ENCODE measurements around the gene APLP2. TPM values are rescaled to one million over a fixed set of nuclear protein-coding genes. Genes with fewer than 3 reads are reported as not detected.
A peak's percentile ranks its signal among the peaks of the same experiment; 100 is the strongest.

Gene APLP2
- total RNA-seq, 6 donors from 2014 or later = 249 to 939 (median 653) TPM

DNA sequence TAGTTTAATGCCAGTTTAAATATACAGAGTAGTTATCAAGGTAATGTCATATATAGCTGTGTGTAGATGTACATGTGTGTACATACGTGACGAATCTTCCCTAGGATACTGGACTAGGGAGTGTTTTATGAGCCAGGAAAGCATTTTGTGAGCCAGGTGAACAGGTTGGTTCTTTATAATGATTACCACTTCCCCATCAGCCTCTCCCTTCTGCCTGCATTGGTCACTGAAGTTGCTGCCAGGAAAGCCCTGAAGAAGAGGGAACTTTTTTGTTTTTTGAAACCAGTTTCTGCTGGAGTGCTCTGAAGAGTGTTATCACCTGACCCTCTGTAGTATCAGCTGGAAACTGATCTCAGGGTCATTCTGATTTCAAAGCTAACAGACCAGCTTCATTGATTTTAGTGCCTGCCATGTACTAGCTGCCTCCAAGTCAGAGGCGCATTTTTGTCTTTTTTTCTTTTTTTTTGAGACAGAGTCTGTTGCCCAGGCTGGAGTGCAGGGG, 75.7 kb downstream of the APLP2 start:
- ATAC-seq (ENCODE audit: low FRiP score in 2 of 2) = peak in 1 of 2 donors; percentile 24
- TF ChIP-seq POLR2A (IDR thresholded peaks at IDR 0.05) (no peak), EP300 (IDR thresholded peaks at IDR 0.05) (peak in 1 of 4 donors; percentile 21), POLR2AphosphoS5 (IDR thresholded peaks at IDR 0.05) (no peak)
- TF ChIP-seq, protein P1, sequence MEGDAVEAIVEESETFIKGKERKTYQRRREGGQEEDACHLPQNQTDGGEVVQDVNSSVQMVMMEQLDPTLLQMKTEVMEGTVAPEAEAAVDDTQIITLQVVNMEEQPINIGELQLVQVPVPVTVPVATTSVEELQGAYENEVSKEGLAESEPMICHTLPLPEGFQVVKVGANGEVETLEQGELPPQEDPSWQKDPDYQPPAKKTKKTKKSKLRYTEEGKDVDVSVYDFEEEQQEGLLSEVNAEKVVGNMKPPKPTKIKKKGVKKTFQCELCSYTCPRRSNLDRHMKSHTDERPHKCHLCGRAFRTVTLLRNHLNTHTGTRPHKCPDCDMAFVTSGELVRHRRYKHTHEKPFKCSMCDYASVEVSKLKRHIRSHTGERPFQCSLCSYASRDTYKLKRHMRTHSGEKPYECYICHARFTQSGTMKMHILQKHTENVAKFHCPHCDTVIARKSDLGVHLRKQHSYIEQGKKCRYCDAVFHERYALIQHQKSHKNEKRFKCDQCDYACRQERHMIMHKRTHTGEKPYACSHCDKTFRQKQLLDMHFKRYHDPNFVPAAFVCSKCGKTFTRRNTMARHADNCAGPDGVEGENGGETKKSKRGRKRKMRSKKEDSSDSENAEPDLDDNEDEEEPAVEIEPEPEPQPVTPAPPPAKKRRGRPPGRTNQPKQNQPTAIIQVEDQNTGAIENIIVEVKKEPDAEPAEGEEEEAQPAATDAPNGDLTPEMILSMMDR (IDR thresholded peaks at IDR 0.05) = no peak
- no peaks in the 10 kb centered on the region for H3K27me3 ChIP-seq
- H3K4me1 ChIP-seq = peaks cover 31 to 40% (median 32%) of the 10 kb centered on the region in 4 donors
- H3K4me3 ChIP-seq = no peak overlapping the region
- no peaks in the 10 kb centered on the region for H3K9me3 ChIP-seq
- peaks cover 9 to 52% (median 35%) of the 10 kb centered on the region in 4 donors for H3K36me3 ChIP-seq
- H3K27ac ChIP-seq = peak overlapping the region; percentile 65 to 87 (median 78)
- DNase-seq = no peak
- 83 to 92% methylated on average over 3 of the region's 3 CpGs for WGBS, 2 donors

DNA sequence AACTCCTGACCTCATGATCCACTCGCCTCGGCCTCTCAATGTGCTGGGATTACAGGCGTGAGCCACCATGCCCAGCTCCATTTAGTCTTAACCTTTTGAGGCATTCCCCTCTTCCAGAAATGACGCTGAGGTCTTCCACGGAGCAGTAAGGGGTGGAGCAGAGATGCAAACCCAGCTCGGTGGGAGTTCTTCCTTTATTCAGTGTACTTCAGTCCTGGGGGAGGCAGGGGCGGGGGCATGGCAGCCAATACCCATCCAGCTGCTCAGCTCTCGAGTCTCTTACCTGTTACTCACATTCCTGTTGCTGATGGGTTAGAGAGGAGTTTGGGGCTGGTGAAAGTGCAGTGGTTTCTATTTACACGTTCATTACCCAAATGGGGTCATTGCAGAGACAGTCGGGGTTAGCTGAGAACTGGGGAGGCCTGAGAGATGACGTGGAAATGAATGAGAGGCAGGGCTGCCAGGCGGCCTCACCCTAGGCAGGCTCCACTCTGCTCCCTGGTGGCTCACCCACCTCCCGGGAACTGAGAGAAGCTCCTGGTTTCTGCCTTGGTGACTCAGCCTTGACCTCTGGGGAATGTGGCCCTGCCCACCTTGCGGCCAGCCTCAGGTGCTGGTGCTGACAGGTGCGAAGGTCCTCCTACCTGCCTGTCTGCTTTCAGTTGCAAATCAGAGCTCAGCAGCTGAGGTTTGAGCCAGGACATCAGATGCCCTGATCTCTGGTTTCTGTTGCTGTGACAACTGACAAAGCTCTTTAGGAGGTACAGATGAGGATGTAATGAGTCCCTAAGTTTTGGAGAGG, 76.5 kb downstream of the APLP2 start:
- DNase-seq = peak in 1 of 2 donors; percentile 92
- Histone ChIP-seq H3K36me3 (peaks cover 6 to 45% (median 31%) of the 10 kb centered on the region in 4 donors), H3K4me3 (no peak overlapping the region), H3K27me3 (no peaks in the 10 kb centered on the region), H3K27ac (peak overlapping the region; percentile 65 to 87 (median 78)), H3K9me3 (no peaks in the 10 kb centered on the region), H3K4me1 (peaks cover 31 to 40% (median 32%) of the 10 kb centered on the region in 4 donors)
- TF ChIP-seq POLR2A (IDR thresholded peaks at IDR 0.05) (no peak), POLR2AphosphoS5 (IDR thresholded peaks at IDR 0.05) (peak in 1 of 2 donors; percentile 21), EP300 (IDR thresholded peaks at IDR 0.05) (no peak)
- TF ChIP-seq, protein P1 (IDR thresholded peaks at IDR 0.05) = peak in 5 of 6 experiments; percentile 7 to 56 (median 32)
- 68 to 80% methylated on average over 9 to 14 of the region's 15 CpGs for WGBS, 2 donors
- ATAC-seq (ENCODE audit: low FRiP score in 2 of 2) = peak; percentile 71 to 94

DNA sequence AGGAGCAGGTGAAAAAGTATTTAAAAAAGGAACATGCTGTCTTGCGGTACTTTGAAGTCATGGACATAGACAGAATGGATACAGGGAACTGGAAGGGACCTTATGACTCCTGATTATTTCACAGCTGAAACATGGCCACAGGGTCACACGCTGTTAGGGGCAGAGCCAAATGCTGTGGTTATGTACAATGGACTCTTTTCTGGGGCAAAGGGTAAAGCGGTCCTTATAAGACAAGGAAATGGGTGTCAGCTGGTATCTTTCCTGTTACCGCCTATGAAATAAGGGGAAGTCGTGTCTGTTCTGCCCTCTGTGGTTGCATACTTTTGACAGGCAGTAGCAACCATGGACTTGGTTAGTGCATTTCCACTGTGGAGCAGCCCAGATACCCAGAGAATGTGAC, 77.1 kb downstream of the APLP2 start:
- Histone ChIP-seq H3K4me1 (peaks cover 31 to 38% (median 32%) of the 10 kb centered on the region in 4 donors), H3K4me3 (no peak overlapping the region), H3K36me3 (peaks cover 6 to 39% (median 27%) of the 10 kb centered on the region in 4 donors), H3K27ac (peak overlapping the region; percentile 65 to 87 (median 78)), H3K9me3 (no peaks in the 10 kb centered on the region), H3K27me3 (no peaks in the 10 kb centered on the region)
- peak in 1 of 2 donors; percentile 5 for TF ChIP-seq POLR2AphosphoS5 (IDR thresholded peaks at IDR 0.05)
- TF ChIP-seq, protein P1 (IDR thresholded peaks at IDR 0.05) = no peak
- TF ChIP-seq POLR2A (IDR thresholded peaks at IDR 0.05) = peak in 1 of 4 donors; percentile 33
- peak in 1 of 4 donors; percentile 55 for TF ChIP-seq EP300 (IDR thresholded peaks at IDR 0.05)
- 27% methylated on average over 5 of the region's 5 CpGs for WGBS, 2 donors
- ATAC-seq (ENCODE audit: low FRiP score in 2 of 2) = peak; percentile 89 to 92
- peak in 1 of 2 donors; percentile 69 for DNase-seq

GRCh38 chr11:130148796-130149326, 79.2 kb downstream of the APLP2 start:
- Histone ChIP-seq H3K4me1 (peaks cover 31 to 36% (median 32%) of the 10 kb centered on the region in 4 donors), H3K9me3 (no peaks in the 10 kb centered on the region), H3K36me3 (peaks cover 0 to 18% (median 9%) of the 10 kb centered on the region in 4 donors), H3K27me3 (no peaks in the 10 kb centered on the region), H3K27ac (no peak overlapping the region), H3K4me3 (no peak overlapping the region)
- ATAC-seq (ENCODE audit: low FRiP score in 2 of 2) = no peak
- 92 to 93% methylated on average over 12 of the region's 12 CpGs for WGBS, 2 donors
- DNase-seq = no peak
- TF ChIP-seq POLR2AphosphoS5 (IDR thresholded peaks at IDR 0.05) (no peak), EP300 (IDR thresholded peaks at IDR 0.05) (no peak), POLR2A (IDR thresholded peaks at IDR 0.05) (no peak)
- TF ChIP-seq, protein P1 (IDR thresholded peaks at IDR 0.05) = no peak
